ENCODE measurements around the gene MAGI3.

- TF ChIP-seq POLR2A (IDR thresholded peaks at IDR 0.05; ENCODE audit: low read length) (peak; percentile 14), GATA1 (IDR thresholded peaks at IDR 0.05; ENCODE audit: low read depth, low read length) (no peak)
Measured at GRCh38 chr1:113388621-113389358, 1.5 kb upstream of the MAGI3 start.

Data from erythroblast (primary cell).